ENCODE results near the gene CHST14.

The CHST14 gene

DNA sequence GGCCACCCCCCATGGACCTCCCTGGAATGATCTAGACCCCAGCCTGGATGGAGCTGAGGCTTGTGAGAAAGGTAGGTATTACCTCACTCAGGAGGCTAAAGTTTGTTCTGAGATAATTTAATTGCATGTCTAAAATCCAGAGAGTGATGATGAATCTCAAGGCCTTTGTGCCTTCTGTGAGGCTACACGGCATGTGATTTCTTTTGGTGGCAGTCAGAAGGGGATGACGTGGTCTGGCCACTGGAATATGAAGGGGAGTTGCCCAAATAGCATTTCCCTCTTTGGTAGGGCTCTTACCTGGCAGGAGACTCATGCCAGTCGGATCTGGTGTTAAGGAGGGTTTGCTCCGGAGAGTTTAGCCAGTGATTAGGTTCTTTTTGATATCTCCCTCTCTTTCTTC, 27.5 kb upstream of the CHST14 start:
- TF ChIP-seq, protein P1, sequence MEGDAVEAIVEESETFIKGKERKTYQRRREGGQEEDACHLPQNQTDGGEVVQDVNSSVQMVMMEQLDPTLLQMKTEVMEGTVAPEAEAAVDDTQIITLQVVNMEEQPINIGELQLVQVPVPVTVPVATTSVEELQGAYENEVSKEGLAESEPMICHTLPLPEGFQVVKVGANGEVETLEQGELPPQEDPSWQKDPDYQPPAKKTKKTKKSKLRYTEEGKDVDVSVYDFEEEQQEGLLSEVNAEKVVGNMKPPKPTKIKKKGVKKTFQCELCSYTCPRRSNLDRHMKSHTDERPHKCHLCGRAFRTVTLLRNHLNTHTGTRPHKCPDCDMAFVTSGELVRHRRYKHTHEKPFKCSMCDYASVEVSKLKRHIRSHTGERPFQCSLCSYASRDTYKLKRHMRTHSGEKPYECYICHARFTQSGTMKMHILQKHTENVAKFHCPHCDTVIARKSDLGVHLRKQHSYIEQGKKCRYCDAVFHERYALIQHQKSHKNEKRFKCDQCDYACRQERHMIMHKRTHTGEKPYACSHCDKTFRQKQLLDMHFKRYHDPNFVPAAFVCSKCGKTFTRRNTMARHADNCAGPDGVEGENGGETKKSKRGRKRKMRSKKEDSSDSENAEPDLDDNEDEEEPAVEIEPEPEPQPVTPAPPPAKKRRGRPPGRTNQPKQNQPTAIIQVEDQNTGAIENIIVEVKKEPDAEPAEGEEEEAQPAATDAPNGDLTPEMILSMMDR (IDR thresholded peaks at IDR 0.05; ENCODE audit: low read depth, low read length): no peak
- no peak for DNase-seq (ENCODE audit: extremely low read depth, low read depth)

DNA sequence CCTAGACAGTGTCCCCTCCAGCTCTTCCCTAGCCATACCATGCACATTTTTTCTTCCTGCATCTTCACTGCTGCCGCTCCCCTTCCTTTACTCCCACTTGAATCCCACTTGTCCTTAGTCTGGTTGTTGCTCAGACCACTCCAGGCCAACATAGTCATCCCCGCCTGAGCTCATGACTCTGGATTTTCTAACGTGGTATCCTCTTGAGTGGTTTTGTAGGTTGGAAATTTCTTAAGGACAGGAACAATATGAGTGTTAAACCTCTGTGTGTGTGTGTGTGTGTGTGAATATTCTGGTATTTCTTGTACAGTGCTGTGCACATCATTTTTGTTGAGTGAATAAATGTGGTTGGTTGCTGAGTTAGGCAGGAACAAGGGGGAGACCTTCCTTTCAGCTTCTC, 26.9 kb upstream of the CHST14 start:
- TF ChIP-seq, protein P1 (IDR thresholded peaks at IDR 0.05; ENCODE audit: low read depth, low read length): no peak

DNA sequence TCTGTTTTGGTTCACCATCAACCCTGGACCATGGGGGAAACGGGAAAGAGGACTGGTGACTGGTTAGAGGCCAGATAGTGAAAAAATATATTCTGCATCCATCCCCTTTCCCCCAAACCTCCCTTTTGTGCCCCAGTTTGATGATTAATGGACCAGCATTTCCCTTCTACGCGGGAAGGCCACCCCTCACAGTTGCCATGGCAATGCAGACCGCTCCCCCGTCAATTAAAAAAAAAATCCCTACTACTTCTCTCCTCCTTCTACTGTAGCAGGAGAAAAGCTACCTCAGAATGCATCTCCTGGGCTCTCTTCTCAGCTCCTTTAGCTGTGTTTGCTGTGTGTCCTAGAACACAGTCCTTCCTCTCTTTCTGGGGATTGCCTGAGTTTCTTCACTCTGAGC, 26.0 kb upstream of the CHST14 start:
- DNase-seq (ENCODE audit: extremely low read depth, low read depth): no peak
- TF ChIP-seq, protein P1 (IDR thresholded peaks at IDR 0.05; ENCODE audit: low read depth, low read length): no peak

More for the DNA sequence above, 26.9 kb upstream of the CHST14 start:
- DNase-seq (ENCODE audit: extremely low read depth, low read depth): no peak

DNA sequence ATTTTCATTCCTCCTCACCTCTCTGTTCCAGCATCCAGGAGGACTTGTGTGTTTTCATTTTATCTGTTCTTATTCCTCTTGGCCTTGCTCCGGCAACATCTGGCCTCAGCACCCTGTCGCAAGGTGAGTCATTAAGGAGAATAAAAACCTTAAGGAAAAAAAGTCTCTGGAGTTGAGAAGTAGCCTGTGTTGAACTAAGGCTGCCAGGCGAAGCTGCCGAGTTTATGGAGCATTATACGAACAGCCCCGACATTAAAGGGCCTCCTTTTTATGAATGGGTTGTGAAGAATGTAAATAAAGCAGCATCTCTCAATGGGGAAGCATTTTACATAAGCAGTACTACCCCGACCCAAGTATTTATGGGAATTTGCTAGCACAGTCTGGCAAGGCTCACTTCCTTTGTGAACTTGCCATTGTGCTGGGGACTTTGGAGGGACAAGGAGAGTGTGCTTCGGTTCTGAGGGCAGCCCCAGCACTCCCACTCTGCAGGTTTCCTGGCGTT, 25.3 kb upstream of the CHST14 start:
- TF ChIP-seq, protein P1 (IDR thresholded peaks at IDR 0.05; ENCODE audit: low read depth, low read length): no peak
- no peak for DNase-seq (ENCODE audit: extremely low read depth, low read depth)

DNA sequence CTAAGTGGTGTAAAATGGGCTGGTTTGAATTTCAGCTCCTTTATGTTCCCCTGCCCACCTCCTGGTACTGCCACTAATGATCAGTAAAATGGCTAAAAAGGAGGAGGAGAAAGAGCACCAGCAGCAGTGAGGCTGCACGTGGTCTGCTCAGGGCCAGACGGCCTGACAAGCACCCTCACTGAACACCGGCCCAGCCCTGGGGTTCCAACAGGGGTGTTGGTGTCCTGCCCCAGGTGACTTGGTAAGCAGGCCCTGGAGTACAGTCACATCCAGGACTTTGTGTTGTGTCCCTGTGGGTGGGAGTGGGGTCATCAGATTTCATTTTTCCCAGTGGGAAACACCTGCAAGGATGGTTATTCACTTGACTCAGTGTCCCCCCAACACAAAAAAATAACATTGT, 24.6 kb upstream of the CHST14 start:
- no peak for DNase-seq (ENCODE audit: extremely low read depth, low read depth)
- TF ChIP-seq, protein P1 (IDR thresholded peaks at IDR 0.05; ENCODE audit: low read depth, low read length): no peak

DNA sequence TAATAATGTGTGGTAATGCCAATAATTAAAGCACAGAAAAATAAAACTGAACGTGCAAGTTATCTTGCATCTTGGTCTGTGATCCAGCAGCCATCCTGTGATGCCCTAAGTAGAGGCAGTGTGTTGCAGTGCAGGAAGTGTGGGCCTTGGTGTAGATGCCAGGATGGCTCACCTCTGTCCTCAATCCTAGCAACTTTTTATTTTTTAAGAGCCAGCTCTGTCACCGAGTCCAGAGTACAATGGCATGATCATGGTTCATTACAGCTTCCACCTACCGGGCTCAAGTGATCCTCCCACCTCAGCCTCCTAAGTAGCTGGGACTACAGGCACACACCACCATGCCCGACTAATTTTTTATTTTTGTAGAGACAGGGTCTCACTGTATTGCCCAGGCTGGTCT, 22.4 kb upstream of the CHST14 start:
- TF ChIP-seq, protein P1 (IDR thresholded peaks at IDR 0.05; ENCODE audit: low read depth, low read length): no peak
- DNase-seq (ENCODE audit: extremely low read depth, low read depth): no peak

DNA sequence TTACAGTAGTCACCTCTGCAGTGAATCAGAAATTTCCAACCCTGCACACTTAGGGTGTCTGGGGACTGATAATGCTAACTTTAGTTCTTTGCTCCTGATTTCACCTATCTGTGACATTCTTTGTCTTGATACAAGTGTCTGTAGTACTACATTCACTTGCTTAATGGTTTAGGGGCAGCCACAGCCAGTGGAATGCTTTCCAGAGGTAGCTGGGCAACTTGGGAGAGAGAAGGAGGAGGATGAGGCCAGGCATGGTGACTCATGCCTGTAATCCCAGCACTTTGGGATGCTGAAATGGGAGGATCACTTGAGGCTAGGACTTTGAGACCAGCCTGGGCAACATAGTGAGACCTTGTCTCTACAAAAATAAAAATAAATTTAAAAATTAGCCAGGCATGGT, 21.5 kb upstream of the CHST14 start:
- TF ChIP-seq, protein P1 (IDR thresholded peaks at IDR 0.05; ENCODE audit: low read depth, low read length): no peak
- no peak for DNase-seq (ENCODE audit: extremely low read depth, low read depth)
